Right renal cortex interstitium (tissue), 3 donors: ENCODE data around the gene KCNK17. TPM values are rescaled to one million over a fixed set of nuclear protein-coding genes. Genes with fewer than 3 reads are reported as not detected.

Experiments used
- DNase-seq, 3 donors: peaks; one replicate each; pipeline ENCODE4 v3.0.0-alpha.2; 2013; ENCODE audit warnings: low read depth in 3 of 3, low spot score in 2 of 3
- polyA plus RNA-seq, 3 donors: library from polyadenylated mRNA; unstranded; fragments of 120-200 nt; gene quantifications; one replicate each; pipeline ENCODE4 v1.2.1, GENCODE V29; 2013; ENCODE audit not compliant: insufficient read length in 3 of 3

The KCNK17 gene
- polyA plus RNA-seq, 3 donors: 0.12 to 0.14 (median 0.12) TPM

GRCh38 chr6:39274471-39274870 is 39.7 kb downstream of the KCNK17 start:
- DNase-seq: no peak

- DNase-seq: no peak
Measured at GRCh38 chr6:39273406-39273821, 40.8 kb downstream of the KCNK17 start.

- DNase-seq: no peak
Measured at GRCh38 chr6:39269961-39270360, 44.3 kb downstream of the KCNK17 start.

- DNase-seq: no peak
Measured at GRCh38 chr6:39268721-39269120, 45.5 kb downstream of the KCNK17 start.

- no peak for DNase-seq
Measured at GRCh38 chr6:39268171-39268570, 46.0 kb downstream of the KCNK17 start.

- DNase-seq: no peak
Measured at GRCh38 chr6:39266782-39267355, 47.4 kb downstream of the KCNK17 start.

- no peak for DNase-seq
Measured at GRCh38 chr6:39266375-39266774, 47.8 kb downstream of the KCNK17 start.

- DNase-seq: no peak
Measured at GRCh38 chr6:39263303-39264037, 50.7 kb downstream of the KCNK17 start.

GRCh38 chr6:39261751-39262150 is 52.5 kb downstream of the KCNK17 start:
- DNase-seq: no peak

- no peak for DNase-seq
Measured at GRCh38 chr6:39260953-39261352, 53.3 kb downstream of the KCNK17 start.

GRCh38 chr6:39260456-39260855 is 53.8 kb downstream of the KCNK17 start:
- DNase-seq: no peak

GRCh38 chr6:39256294-39256940 is 57.8 kb downstream of the KCNK17 start:
- no peak for DNase-seq

- DNase-seq: no peak
Measured at GRCh38 chr6:39254999-39255535, 59.2 kb downstream of the KCNK17 start.

GRCh38 chr6:39251406-39251805 is 62.8 kb downstream of the KCNK17 start:
- DNase-seq: no peak

GRCh38 chr6:39250507-39250906 is 63.7 kb downstream of the KCNK17 start:
- no peak for DNase-seq

- DNase-seq: no peak
Measured at GRCh38 chr6:39249278-39249677, 64.9 kb downstream of the KCNK17 start.

Other genes with a start within 250 kb of the KCNK17 start
- 10 to 100 TPM; 20.4 to 22.2 (median 21.8) TPM for gene SAYSD1, start 199.2 kb downstream of the KCNK17 start, polyA plus RNA-seq
- 10 to 100 TPM in 1 of 3 donors, 1 to 10 TPM in 2; 9.0 to 11.9 (median 9.3) TPM for gene KCNK5, start 84.9 kb downstream of the KCNK17 start, polyA plus RNA-seq
- not detected for gene KCNK16, start 8.3 kb upstream of the KCNK17 start, polyA plus RNA-seq